SK-N-SH (cell line): ENCODE data around the gene HCN1.

Experiments used
- GABPA ChIP-seq: IDR thresholded peaks from 2 replicates; pipeline ENCODE4 v1.4.0; 2012; ENCODE audit warnings: low read depth, mild to moderate bottlenecking
- NFIC ChIP-seq: IDR thresholded peaks from 2 replicates; pipeline ENCODE4 v1.4.0; 2012; ENCODE audit warnings: borderline replicate concordance
- POLR2AphosphoS5 ChIP-seq: IDR thresholded peaks from 2 replicates; pipeline ENCODE4 v1.6.1; 2012; ENCODE audit warnings: low read depth, low read length
- RAD21 ChIP-seq: IDR thresholded peaks from 2 replicates; pipeline ENCODE4 v1.6.1; 2012; ENCODE audit warnings: mild to moderate bottlenecking, low read length
- RFX5 ChIP-seq: IDR thresholded peaks from 2 replicates; pipeline ENCODE4 v1.6.1; 2012; ENCODE audit warnings: mild to moderate bottlenecking, improper control_type of control experiment, low read length
- SMC3 ChIP-seq: IDR thresholded peaks from 2 replicates; pipeline ENCODE4 v1.6.1; 2012; ENCODE audit warnings: low read depth, low read length, improper control_type of control experiment
- TAF1 ChIP-seq: IDR thresholded peaks from 2 replicates; pipeline ENCODE4 v1.6.1; 2012; ENCODE audit warnings: low read depth, mild to moderate bottlenecking, low read length, moderate library complexity, borderline replicate concordance
- TF ChIP-seq, protein P1 (sequence below): IDR thresholded peaks from 2 replicates; pipeline ENCODE4 v1.6.1; 2012; ENCODE audit warnings: mild to moderate bottlenecking, low read depth, low read length, moderate library complexity
- TF ChIP-seq, protein P2 (sequence below): fragments of 200-600 bp; sonication (generic); IDR thresholded peaks from 2 replicates; pipeline ENCODE4 v1.6.1; 2017; ENCODE audit warnings: antibody characterized with exemption, mild to moderate bottlenecking, moderate library complexity
- TF ChIP-seq, protein P3 (sequence below): IDR thresholded peaks from 2 replicates; pipeline ENCODE4 v1.4.0; 2012; ENCODE audit warnings: low read depth
- TF ChIP-seq, protein P4 (sequence below): IDR thresholded peaks from 2 replicates; pipeline ENCODE4 v1.4.0; 2012; ENCODE audit warnings: low read depth, borderline replicate concordance

DNA sequence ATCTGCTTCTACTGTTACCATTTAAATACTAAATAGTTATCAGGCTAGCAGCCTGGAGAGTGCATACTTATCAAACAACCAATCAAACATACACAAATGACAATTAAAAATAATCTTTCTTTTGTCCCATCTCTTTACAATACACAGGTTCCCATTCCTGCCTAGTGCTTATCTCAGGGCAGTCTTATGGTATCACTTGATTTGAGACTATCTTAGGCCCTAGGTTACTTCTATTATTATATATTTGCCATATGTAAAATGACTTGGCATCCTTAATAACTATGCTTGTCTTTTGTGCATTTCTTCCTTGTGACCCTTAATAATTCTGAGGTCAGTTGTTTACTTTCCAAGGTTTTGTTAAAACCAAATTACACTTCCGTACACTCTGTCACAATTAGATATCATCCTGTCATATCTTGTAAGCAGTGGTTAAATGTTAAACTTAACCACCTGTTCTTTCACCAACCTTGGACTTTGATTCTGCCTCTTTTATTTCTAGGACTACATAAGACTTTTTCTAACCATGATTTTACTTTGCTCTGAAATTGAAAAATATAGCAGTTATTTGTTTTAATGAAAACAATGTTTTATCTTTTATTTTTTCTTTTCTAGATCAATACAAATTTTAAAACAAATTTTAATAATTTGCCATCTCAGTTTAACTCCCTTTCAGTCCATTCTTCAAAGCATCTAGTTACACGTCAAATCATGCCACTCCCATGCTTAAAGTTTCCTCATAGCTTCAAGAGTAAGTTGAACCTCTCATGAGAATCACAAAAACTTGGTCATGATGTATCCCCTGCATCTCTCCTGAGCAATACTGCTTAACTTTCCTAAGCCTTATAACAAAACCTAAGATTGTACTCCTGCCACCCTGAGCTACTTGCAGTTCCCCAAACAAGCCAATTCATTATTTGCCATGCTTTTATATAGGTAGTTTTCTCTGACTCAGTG is 281.3 kb downstream of the HCN1 start:
- TF ChIP-seq, protein P1, sequence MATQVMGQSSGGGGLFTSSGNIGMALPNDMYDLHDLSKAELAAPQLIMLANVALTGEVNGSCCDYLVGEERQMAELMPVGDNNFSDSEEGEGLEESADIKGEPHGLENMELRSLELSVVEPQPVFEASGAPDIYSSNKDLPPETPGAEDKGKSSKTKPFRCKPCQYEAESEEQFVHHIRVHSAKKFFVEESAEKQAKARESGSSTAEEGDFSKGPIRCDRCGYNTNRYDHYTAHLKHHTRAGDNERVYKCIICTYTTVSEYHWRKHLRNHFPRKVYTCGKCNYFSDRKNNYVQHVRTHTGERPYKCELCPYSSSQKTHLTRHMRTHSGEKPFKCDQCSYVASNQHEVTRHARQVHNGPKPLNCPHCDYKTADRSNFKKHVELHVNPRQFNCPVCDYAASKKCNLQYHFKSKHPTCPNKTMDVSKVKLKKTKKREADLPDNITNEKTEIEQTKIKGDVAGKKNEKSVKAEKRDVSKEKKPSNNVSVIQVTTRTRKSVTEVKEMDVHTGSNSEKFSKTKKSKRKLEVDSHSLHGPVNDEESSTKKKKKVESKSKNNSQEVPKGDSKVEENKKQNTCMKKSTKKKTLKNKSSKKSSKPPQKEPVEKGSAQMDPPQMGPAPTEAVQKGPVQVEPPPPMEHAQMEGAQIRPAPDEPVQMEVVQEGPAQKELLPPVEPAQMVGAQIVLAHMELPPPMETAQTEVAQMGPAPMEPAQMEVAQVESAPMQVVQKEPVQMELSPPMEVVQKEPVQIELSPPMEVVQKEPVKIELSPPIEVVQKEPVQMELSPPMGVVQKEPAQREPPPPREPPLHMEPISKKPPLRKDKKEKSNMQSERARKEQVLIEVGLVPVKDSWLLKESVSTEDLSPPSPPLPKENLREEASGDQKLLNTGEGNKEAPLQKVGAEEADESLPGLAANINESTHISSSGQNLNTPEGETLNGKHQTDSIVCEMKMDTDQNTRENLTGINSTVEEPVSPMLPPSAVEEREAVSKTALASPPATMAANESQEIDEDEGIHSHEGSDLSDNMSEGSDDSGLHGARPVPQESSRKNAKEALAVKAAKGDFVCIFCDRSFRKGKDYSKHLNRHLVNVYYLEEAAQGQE: no peak
- TF ChIP-seq, protein P2, sequence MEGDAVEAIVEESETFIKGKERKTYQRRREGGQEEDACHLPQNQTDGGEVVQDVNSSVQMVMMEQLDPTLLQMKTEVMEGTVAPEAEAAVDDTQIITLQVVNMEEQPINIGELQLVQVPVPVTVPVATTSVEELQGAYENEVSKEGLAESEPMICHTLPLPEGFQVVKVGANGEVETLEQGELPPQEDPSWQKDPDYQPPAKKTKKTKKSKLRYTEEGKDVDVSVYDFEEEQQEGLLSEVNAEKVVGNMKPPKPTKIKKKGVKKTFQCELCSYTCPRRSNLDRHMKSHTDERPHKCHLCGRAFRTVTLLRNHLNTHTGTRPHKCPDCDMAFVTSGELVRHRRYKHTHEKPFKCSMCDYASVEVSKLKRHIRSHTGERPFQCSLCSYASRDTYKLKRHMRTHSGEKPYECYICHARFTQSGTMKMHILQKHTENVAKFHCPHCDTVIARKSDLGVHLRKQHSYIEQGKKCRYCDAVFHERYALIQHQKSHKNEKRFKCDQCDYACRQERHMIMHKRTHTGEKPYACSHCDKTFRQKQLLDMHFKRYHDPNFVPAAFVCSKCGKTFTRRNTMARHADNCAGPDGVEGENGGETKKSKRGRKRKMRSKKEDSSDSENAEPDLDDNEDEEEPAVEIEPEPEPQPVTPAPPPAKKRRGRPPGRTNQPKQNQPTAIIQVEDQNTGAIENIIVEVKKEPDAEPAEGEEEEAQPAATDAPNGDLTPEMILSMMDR: no peak
- no peak for TF ChIP-seq RFX5
- TF ChIP-seq GABPA: no peak
- no peak for TF ChIP-seq RAD21
- TF ChIP-seq SMC3: no peak
- TF ChIP-seq POLR2AphosphoS5: no peak
- TF ChIP-seq, protein P3, sequence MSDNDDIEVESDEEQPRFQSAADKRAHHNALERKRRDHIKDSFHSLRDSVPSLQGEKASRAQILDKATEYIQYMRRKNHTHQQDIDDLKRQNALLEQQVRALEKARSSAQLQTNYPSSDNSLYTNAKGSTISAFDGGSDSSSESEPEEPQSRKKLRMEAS: no peak
- no peak for TF ChIP-seq TAF1
- TF ChIP-seq, protein P4, sequence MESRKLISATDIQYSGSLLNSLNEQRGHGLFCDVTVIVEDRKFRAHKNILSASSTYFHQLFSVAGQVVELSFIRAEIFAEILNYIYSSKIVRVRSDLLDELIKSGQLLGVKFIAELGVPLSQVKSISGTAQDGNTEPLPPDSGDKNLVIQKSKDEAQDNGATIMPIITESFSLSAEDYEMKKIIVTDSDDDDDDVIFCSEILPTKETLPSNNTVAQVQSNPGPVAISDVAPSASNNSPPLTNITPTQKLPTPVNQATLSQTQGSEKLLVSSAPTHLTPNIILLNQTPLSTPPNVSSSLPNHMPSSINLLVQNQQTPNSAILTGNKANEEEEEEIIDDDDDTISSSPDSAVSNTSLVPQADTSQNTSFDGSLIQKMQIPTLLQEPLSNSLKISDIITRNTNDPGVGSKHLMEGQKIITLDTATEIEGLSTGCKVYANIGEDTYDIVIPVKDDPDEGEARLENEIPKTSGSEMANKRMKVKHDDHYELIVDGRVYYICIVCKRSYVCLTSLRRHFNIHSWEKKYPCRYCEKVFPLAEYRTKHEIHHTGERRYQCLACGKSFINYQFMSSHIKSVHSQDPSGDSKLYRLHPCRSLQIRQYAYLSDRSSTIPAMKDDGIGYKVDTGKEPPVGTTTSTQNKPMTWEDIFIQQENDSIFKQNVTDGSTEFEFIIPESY: no peak
- TF ChIP-seq NFIC: no peak
